Upper lobe of right lung (tissue), 1 donor: ENCODE results near the gene HAND2. TPM values are rescaled to one million over a fixed set of nuclear protein-coding genes. Genes with fewer than 3 reads are reported as not detected.

Experiments used
- ATAC-seq: fragments of 200-7000 bp; cut with Tn5 transposase; one replicate; pipeline ENCODE4 v1.9.1; 2020; ENCODE audit warnings: mild to moderate bottlenecking, moderate library complexity
- DNase-seq: peaks from one replicate; pipeline ENCODE4 v3.0.0-alpha.2; 2020
- H3K27ac ChIP-seq: fragments of 200-600 bp; one replicate; pipeline ENCODE4 v1.8.0; 2022
- H3K27me3 ChIP-seq: fragments of 200-600 bp; one replicate; pipeline ENCODE4 v1.8.0; 2022; ENCODE audit warnings: mild to moderate bottlenecking
- H3K36me3 ChIP-seq: fragments of 200-600 bp; one replicate; pipeline ENCODE4 v1.8.0; 2022
- H3K4me1 ChIP-seq: fragments of 200-600 bp; one replicate; pipeline ENCODE4 v1.8.0; 2022
- H3K4me3 ChIP-seq: fragments of 200-600 bp; one replicate; pipeline ENCODE4 v1.8.0; 2022; ENCODE audit warnings: mild to moderate bottlenecking
- H3K9me3 ChIP-seq: fragments of 200-600 bp; one replicate; pipeline ENCODE4 v1.8.0; 2022
- CTCF ChIP-seq: fragments of 200-600 bp; IDR thresholded peaks from one replicate; pipeline ENCODE4 v1.8.0; 2022; ENCODE audit warnings: antibody characterized with exemption
- intact Hi-C: fragments of 100-400 bp; cut with DNase I; formaldehyde crosslinking; loops from one replicate; pipeline ENCODE4 v1.11.0; 2022
- total RNA-seq: library from RNA; stranded (reverse); fragmentation: NEBNext Ultra II Directional; extraction: Animal tissue kit (Norgen Biotek cat#: 25700); gene quantifications from one replicate; pipeline ENCODE4 v1.2.1, GENCODE V29; 2021
- donor health status: DM: no; HTN: yes; CAD: no; lungs with severe emphysema.

HAND2 gene
- total RNA-seq, 1 donor from 2014 or later: not detected

- Histone ChIP-seq H3K27ac (no peak overlapping the region), H3K27me3 (peaks cover 100% of the 10 kb centered on the region), H3K36me3 (no peaks in the 10 kb centered on the region), H3K4me1 (peaks cover 5% of the 10 kb centered on the region), H3K4me3 (no peak overlapping the region), H3K9me3 (no peaks in the 10 kb centered on the region)
- DNase-seq: no peak
- ATAC-seq: peak; percentile 69
- intact Hi-C loops: no loop called here
- TF ChIP-seq CTCF: peak; percentile 54
Measured at GRCh38 chr4:173505924-173506518, 24.0 kb downstream of the HAND2 start.

- ATAC-seq (no peak), DNase-seq (no peak)
- Histone ChIP-seq H3K4me3 (no peak overlapping the region), H3K9me3 (no peaks in the 10 kb centered on the region), H3K4me1 (peaks cover 5% of the 10 kb centered on the region), H3K27me3 (peaks cover 98% of the 10 kb centered on the region), H3K36me3 (no peaks in the 10 kb centered on the region), H3K27ac (no peak overlapping the region)
- TF ChIP-seq CTCF: no peak
- intact Hi-C loops: no loop called here
Measured at GRCh38 chr4:173504181-173504503, 25.9 kb downstream of the HAND2 start.

GRCh38 chr4:173503330-173504180, 26.5 kb downstream of the HAND2 start:
- intact Hi-C loops: no loop called here
- Histone ChIP-seq H3K4me3 (no peak overlapping the region), H3K27me3 (peaks cover 92% of the 10 kb centered on the region), H3K4me1 (peaks cover 5% of the 10 kb centered on the region), H3K27ac (no peak overlapping the region), H3K36me3 (no peaks in the 10 kb centered on the region), H3K9me3 (no peaks in the 10 kb centered on the region)
- DNase-seq (no peak), ATAC-seq (no peak)
- TF ChIP-seq CTCF: no peak

GRCh38 chr4:173502282-173502681, 27.7 kb downstream of the HAND2 start:
- Histone ChIP-seq H3K9me3 (no peaks in the 10 kb centered on the region), H3K4me1 (peaks cover 5% of the 10 kb centered on the region), H3K36me3 (no peaks in the 10 kb centered on the region), H3K27me3 (peaks cover 80% of the 10 kb centered on the region), H3K4me3 (no peak overlapping the region), H3K27ac (no peak overlapping the region)
- TF ChIP-seq CTCF: no peak
- intact Hi-C loops: no loop called here
- no peak for ATAC-seq
- DNase-seq: no peak

- Histone ChIP-seq H3K4me3 (no peak overlapping the region), H3K27me3 (peaks cover 74% of the 10 kb centered on the region)
- DNase-seq: no peak
Measured at GRCh38 chr4:173501592-173502150, 28.4 kb downstream of the HAND2 start.

More at GRCh38 chr4:173501592-173502150, 28.4 kb downstream of the HAND2 start:
- H3K36me3 ChIP-seq: no peaks in the 10 kb centered on the region
- H3K4me1 ChIP-seq: peaks cover 5% of the 10 kb centered on the region
- intact Hi-C loops: no loop called here
- H3K9me3 ChIP-seq: no peaks in the 10 kb centered on the region
- TF ChIP-seq CTCF: no peak
- no peak for ATAC-seq
- H3K27ac ChIP-seq: no peak overlapping the region
